GM12872 (cell line): ENCODE data around the gene GNPDA2.

Experiments used
- CTCF ChIP-seq: IDR thresholded peaks from 3 replicates; pipeline ENCODE4 v1.5.1; 2011; ENCODE audit warnings: low read depth, mild to moderate bottlenecking, low read length, moderate library complexity; ENCODE audit not compliant: insufficient read depth

Gene GNPDA2

GRCh38 chr4:44720371-44720770 lies 6.0 kb downstream of the GNPDA2 start:
- TF ChIP-seq CTCF, result no peak

GRCh38 chr4:44716597-44716996 lies 9.8 kb downstream of the GNPDA2 start:
- TF ChIP-seq CTCF, result no peak

GRCh38 chr4:44713125-44713524 lies 13.2 kb downstream of the GNPDA2 start:
- TF ChIP-seq CTCF, result no peak

GRCh38 chr4:44704673-44705072 lies 21.7 kb downstream of the GNPDA2 start:
- TF ChIP-seq CTCF, result no peak

GRCh38 chr4:44701037-44701436 lies 25.3 kb downstream of the GNPDA2 start:
- no peak for TF ChIP-seq CTCF

GRCh38 chr4:44700427-44700826 lies 25.9 kb downstream of the GNPDA2 start:
- TF ChIP-seq CTCF, result no peak

GRCh38 chr4:44684648-44685047 lies 41.7 kb downstream of the GNPDA2 start:
- no peak for TF ChIP-seq CTCF

GRCh38 chr4:44679060-44679459 lies 47.3 kb downstream of the GNPDA2 start:
- TF ChIP-seq CTCF, result no peak
